Brain microvascular endothelial cell (primary cell): ENCODE results near the gene HERC6.

Source experiments
- DNase-seq: peaks from one replicate; pipeline ENCODE4 v3.0.0-alpha.2; 2020
- H3K27ac ChIP-seq: fragments of 250-450 bp; sonication (Bioruptor Pico); 2 replicates; pipeline ENCODE4 v1.5.1; 2020; ENCODE audit warnings: mild to moderate bottlenecking, moderate library complexity
- H3K27me3 ChIP-seq: fragments of 250-450 bp; sonication (Bioruptor Pico); replicated peaks from 2 replicates; pipeline ENCODE4 v1.5.1; 2020; ENCODE audit warnings: mild to moderate bottlenecking
- H3K36me3 ChIP-seq: fragments of 250-450 bp; sonication (Bioruptor Pico); replicated peaks from 2 replicates; pipeline ENCODE4 v1.5.1; 2020; ENCODE audit warnings: mild to moderate bottlenecking
- H3K4me3 ChIP-seq: 2 replicates; pipeline ENCODE4 v1.5.1; 2011; ENCODE audit warnings: low read depth, mild to moderate bottlenecking, control low read depth, low read length, moderate library complexity
- in situ Hi-C: cut with HindIII; loops from 2 replicates; pipeline ENCODE4 v1.10.0; 2017; ENCODE audit warnings: low sequenced_read_pairs, low pct_ligation_motif_present
- TF ChIP-seq, protein P1 (sequence below): IDR thresholded peaks from 2 replicates; pipeline ENCODE4 v1.5.1; 2011; ENCODE audit warnings: low read depth, mild to moderate bottlenecking, moderate library complexity, low read length, control low read depth, inconsistent platforms; ENCODE audit errors: missing control alignments

HERC6 gene

DNA sequence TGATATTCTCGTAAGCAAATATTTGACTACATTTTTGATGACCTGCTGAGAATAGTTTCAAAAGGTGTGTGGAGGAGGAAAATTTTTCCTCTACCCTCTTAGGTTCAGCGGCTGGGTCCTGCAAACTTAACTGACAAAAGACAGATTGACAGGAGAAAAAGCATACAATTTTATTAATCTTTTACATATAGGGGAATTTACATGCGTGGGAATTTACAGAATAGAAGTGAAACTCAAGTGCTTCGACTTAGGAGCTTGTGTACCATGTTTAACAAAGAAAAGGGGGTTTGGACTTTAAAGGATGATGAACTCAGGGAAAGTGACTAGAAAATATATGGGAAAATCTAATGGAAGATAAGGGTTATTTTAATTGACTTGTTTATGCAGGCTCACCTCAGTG lies 2.5 kb downstream of the HERC6 start:
- in situ Hi-C loops, result no loop called here
- no peak overlapping the region for H3K4me3 ChIP-seq
- TF ChIP-seq, protein P1, sequence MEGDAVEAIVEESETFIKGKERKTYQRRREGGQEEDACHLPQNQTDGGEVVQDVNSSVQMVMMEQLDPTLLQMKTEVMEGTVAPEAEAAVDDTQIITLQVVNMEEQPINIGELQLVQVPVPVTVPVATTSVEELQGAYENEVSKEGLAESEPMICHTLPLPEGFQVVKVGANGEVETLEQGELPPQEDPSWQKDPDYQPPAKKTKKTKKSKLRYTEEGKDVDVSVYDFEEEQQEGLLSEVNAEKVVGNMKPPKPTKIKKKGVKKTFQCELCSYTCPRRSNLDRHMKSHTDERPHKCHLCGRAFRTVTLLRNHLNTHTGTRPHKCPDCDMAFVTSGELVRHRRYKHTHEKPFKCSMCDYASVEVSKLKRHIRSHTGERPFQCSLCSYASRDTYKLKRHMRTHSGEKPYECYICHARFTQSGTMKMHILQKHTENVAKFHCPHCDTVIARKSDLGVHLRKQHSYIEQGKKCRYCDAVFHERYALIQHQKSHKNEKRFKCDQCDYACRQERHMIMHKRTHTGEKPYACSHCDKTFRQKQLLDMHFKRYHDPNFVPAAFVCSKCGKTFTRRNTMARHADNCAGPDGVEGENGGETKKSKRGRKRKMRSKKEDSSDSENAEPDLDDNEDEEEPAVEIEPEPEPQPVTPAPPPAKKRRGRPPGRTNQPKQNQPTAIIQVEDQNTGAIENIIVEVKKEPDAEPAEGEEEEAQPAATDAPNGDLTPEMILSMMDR, result no peak
- H3K27ac ChIP-seq, result no peak overlapping the region
- no peaks in the 10 kb centered on the region for H3K27me3 ChIP-seq
- no peak for DNase-seq
- no peaks in the 10 kb centered on the region for H3K36me3 ChIP-seq

DNA sequence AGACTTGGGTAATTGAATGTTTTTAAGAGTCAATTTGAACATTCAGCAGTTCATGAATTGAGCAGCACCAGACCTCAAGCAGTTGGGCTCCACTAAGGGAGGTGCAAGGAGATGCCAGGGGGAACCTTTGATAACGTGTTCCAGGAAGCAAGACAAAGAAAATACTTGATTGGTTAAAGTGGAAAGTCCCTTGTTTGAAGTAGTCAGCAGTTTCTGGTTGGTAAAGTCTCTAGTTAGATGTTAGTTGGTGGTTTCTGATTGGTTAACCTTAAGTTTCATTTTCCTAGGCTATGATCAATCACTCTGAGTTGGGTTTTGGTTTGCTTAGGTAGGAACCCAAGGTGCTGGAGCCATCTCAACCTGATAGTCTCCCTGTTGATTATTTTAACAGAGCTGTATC lies 4.0 kb downstream of the HERC6 start:
- no peak for DNase-seq
- TF ChIP-seq, protein P1, result no peak
- H3K36me3 ChIP-seq, result no peaks in the 10 kb centered on the region
- no peak overlapping the region for H3K27ac ChIP-seq
- no peaks in the 10 kb centered on the region for H3K27me3 ChIP-seq
- in situ Hi-C loops, result no loop called here
- no peak overlapping the region for H3K4me3 ChIP-seq

DNA sequence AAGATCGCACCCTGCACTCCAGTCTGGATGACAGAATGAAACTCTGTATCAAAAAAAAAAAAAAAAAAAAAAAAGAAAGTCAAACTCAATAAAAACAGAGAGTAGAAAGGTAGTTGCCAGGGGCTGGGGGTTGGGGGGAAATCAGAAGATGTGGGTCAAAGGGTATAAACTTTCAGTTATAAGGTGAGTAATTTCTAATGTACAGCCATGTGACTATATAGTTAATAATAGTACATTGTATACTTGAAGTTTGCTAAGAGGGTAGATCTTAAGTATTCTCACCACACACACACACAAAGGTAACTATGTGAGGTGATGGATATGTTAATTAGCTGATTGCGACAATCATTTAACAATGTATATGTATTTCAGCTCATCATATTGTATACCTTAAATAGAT lies 11.5 kb downstream of the HERC6 start:
- TF ChIP-seq, protein P1, result no peak
- H3K36me3 ChIP-seq, result no peaks in the 10 kb centered on the region

DNA sequence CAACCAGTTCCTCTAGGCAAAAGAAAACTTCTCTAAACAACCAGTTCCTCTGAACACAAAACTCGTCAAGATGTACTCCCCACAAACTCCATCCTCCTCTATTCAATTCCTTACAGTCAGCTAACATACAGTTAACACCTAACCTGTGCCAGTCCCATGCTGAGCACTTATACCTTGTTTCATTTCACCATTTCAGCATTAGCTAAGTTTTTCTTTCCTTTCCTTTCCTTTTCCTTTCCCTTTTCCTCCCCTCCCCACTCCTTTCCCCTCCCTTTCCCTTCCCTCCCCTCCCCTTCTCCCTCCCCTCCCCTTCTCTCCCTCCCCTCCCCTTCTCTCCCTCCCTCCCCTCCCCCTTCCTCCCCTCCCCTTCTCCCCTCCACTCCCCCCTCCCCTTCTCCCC lies 13.1 kb downstream of the HERC6 start:
- Histone ChIP-seq H3K36me3 (no peaks in the 10 kb centered on the region), H3K27me3 (no peaks in the 10 kb centered on the region), H3K4me3 (no peak overlapping the region), H3K27ac (no peak overlapping the region)
- in situ Hi-C loops, result no loop called here
- DNase-seq, result no peak
- TF ChIP-seq, protein P1, result no peak

More for the DNA sequence above, 11.5 kb downstream of the HERC6 start:
- Histone ChIP-seq H3K27ac (no peak overlapping the region), H3K4me3 (no peak overlapping the region), H3K27me3 (no peaks in the 10 kb centered on the region)
- in situ Hi-C loops, result no loop called here
- DNase-seq, result no peak

DNA sequence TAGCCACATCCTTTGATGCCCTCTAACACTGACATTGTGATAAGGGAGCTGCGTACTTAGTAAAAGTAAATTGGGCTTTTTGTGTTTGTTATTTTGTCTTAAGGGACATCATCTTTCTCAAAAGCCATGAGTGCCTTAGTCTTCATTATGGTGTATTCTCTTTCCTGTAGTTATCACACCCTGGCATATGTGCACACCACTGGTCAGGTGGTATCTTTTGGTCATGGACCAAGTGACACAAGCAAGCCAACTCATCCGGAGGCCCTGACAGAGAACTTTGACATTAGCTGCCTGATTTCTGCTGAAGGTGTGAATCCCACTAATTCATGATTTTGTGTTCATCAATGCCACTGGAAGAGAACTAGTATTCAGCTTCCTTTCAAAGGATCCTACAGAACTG lies 18.0 kb downstream of the HERC6 start:
- H3K27me3 ChIP-seq, result no peaks in the 10 kb centered on the region
- H3K4me3 ChIP-seq, result no peak overlapping the region
- H3K36me3 ChIP-seq, result no peaks in the 10 kb centered on the region
- TF ChIP-seq, protein P1, result no peak
- no peak overlapping the region for H3K27ac ChIP-seq
- in situ Hi-C loops, result no loop called here
- no peak for DNase-seq

DNA sequence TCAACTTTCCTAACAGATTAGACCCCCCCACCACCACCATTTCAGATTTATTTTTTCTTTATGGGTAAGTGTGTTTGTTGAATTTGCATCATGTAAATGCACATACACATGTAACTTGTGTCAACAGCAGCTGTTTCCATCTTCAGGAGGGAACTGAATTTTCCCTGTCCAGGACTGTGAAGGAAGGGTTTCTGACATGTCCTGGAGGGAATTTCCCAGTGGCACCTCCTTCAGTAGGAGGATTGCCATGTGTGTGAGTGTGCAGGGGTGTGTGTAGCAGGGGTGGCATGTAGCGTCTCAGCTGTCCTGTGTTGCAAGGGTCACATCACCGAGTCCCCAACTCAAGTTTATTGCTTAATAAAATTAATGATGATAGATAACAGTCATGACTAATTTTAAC lies 19.7 kb downstream of the HERC6 start:
- H3K27ac ChIP-seq, result no peak overlapping the region
- TF ChIP-seq, protein P1, result no peak
- no peak for DNase-seq
- no peak overlapping the region for H3K4me3 ChIP-seq
- H3K27me3 ChIP-seq, result no peaks in the 10 kb centered on the region
- no peaks in the 10 kb centered on the region for H3K36me3 ChIP-seq
- in situ Hi-C loops, result no loop called here
